ENCODE results near the gene DNAJA1. TPM values are rescaled to one million over a fixed set of nuclear protein-coding genes. Genes with fewer than 3 reads are reported as not detected.

The DNAJA1 gene
- total and polyA plus RNA-seq, 2 donors (not counting 3 experiments of a cell fraction or from before 2014, with no cell fraction given) = 72.9 to 182 TPM

DNA sequence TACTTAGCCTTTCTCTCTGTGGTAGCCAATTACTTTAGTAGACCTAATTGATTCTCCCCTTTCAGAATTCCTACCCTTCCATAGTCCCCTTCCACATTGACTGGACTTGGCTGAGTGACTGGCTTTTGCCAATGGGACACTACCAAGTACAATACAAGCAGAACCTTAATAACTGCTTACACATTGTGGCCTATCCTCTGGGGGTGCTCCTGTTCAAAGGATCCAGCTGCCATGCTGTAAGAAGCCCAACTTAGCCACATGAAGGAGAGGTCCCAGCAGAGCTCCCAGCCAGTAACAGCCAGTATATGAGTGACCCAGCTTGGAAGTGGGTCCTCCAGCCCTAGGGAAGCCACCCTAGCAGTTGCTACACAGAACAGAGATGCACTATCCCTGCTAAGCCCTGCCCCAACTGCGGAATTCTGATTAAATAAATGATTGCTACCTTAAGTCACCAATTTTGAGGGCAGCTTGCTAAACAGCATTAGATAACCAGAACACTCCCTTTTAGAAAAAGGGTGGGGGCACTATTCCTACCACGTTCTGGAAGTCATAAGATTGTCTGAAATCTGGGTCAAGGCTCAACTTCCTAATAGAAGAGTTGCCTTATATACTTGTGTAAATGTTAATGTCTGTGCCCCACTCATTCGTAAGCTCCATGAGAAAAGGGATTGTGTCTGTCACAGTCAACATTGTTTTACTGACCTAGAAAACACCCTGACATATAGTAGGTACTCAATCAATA, 12.6 kb upstream of the DNAJA1 start:
- FAIRE-seq = no peak
- no peaks in the 10 kb centered on the region for H3K36me3 ChIP-seq (ENCODE audit: control insufficient read depth in 2 of 2, extremely low read depth in 1 of 2, insufficient read depth in 2 of 2, low read length in 2 of 2)
- H3K4me3 ChIP-seq (replicated peaks in 1 of 3; ENCODE audit: insufficient read depth in 1 of 3, low read depth in 1 of 3, low read length in 3 of 3) = no peak overlapping the region
- H2AFZ ChIP-seq (ENCODE audit: low read depth, low read length) = no peak overlapping the region
- no peaks in the 10 kb centered on the region for H3K9me1 ChIP-seq (replicated peaks; ENCODE audit: control insufficient read depth, extremely low read depth, insufficient read depth, low read length)
- no peaks in the 10 kb centered on the region for H3K9me3 ChIP-seq (replicated peaks; ENCODE audit: control insufficient read depth, insufficient read depth, low read length)
- no peak overlapping the region for H3K4me2 ChIP-seq (ENCODE audit: insufficient read depth, low read length)
- no peak overlapping the region for H3K27ac ChIP-seq (ENCODE audit: insufficient read depth, low read depth, low read length)
- H4K20me1 ChIP-seq (replicated peaks; ENCODE audit: control insufficient read depth, extremely low read depth, insufficient read depth, low read length) = no peaks in the 10 kb centered on the region
- H3K4me1 ChIP-seq (ENCODE audit: control insufficient read depth, extremely low read depth, insufficient read depth, low read length) = no peaks in the 10 kb centered on the region
- DNase-seq (ENCODE audit: low read depth, low spot score) = no peak
- POLR2A ChIA-PET = interaction anchor here (1.2 kb wide), 1 partner anchor 12 kb away, joined by 9 read pairs; the partner anchor contains the start of gene DNAJA1
- no TSS peak for BruUV-seq (replicated peaks)
- no peaks in the 10 kb centered on the region for H3K27me3 ChIP-seq (ENCODE audit: control insufficient read depth in 2 of 2, insufficient read depth in 2 of 2, low read length in 2 of 2)
- intact Hi-C loops (cut with micrococcal nuclease) = no loop called here
- CTCF ChIA-PET = no interaction called here
- TF ChIP-seq POLR2AphosphoS5 (IDR thresholded peaks at IDR 0.05; ENCODE audit: insufficient read depth, low read depth, low read length) (no peak), GATA2 (IDR thresholded peaks at IDR 0.05; ENCODE audit: insufficient read depth, insufficient read length, low read depth, low read length) (no peak), EZH2 (IDR thresholded peaks at IDR 0.05; ENCODE audit: borderline replicate concordance, low read depth, low read length, severe bottlenecking) (no peak), MYC (IDR thresholded peaks at IDR 0.05; ENCODE audit: low read depth, low read length) (no peak), POLR2A (IDR thresholded peaks at IDR 0.05; ENCODE audit: low read depth, low read length) (no peak), JUN (IDR thresholded peaks at IDR 0.05; ENCODE audit: borderline replicate concordance, insufficient read depth, insufficient read length, low read depth) (no peak), FOS (IDR thresholded peaks at IDR 0.05; ENCODE audit: borderline replicate concordance, insufficient read depth, low read length) (no peak)
- TF ChIP-seq, protein P1, sequence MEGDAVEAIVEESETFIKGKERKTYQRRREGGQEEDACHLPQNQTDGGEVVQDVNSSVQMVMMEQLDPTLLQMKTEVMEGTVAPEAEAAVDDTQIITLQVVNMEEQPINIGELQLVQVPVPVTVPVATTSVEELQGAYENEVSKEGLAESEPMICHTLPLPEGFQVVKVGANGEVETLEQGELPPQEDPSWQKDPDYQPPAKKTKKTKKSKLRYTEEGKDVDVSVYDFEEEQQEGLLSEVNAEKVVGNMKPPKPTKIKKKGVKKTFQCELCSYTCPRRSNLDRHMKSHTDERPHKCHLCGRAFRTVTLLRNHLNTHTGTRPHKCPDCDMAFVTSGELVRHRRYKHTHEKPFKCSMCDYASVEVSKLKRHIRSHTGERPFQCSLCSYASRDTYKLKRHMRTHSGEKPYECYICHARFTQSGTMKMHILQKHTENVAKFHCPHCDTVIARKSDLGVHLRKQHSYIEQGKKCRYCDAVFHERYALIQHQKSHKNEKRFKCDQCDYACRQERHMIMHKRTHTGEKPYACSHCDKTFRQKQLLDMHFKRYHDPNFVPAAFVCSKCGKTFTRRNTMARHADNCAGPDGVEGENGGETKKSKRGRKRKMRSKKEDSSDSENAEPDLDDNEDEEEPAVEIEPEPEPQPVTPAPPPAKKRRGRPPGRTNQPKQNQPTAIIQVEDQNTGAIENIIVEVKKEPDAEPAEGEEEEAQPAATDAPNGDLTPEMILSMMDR (IDR thresholded peaks at IDR 0.05; ENCODE audit: extremely low read depth in 1 of 2, insufficient read depth in 1 of 2, low read depth in 1 of 2, low read length in 2 of 2) = no peak
- TF ChIP-seq, protein P2, sequence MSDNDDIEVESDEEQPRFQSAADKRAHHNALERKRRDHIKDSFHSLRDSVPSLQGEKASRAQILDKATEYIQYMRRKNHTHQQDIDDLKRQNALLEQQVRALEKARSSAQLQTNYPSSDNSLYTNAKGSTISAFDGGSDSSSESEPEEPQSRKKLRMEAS (IDR thresholded peaks at IDR 0.05; ENCODE audit: insufficient read depth, insufficient read length) = no peak
- no peaks in the 10 kb centered on the region for H3K79me2 ChIP-seq (ENCODE audit: control insufficient read depth, insufficient read depth, low read length)
- dilution Hi-C loops (cut with MboI; ENCODE audit: extremely low pct_ligation_motif_present, low sequenced_read_pairs) = no loop called here
- no peak overlapping the region for H3K9ac ChIP-seq (replicated peaks; ENCODE audit: extremely low read depth, insufficient read depth, low read length)

All from endothelial cell of umbilical vein (primary cell).